Panc1 (cell line): ENCODE data around the gene CABCOCO1.

Source experiments
- CTCF ChIP-seq: fragments of 450-650 bp; IDR thresholded peaks from 2 replicates; pipeline ENCODE4 v1.5.1; 2017; ENCODE audit warnings: mild to moderate bottlenecking
- POLR2AphosphoS5 ChIP-seq: IDR thresholded peaks from 2 replicates; pipeline ENCODE4 v1.6.1; 2012; ENCODE audit warnings: mild to moderate bottlenecking, low read depth, low read length, moderate library complexity

- no peak for TF ChIP-seq CTCF
- no peak for TF ChIP-seq POLR2AphosphoS5
These were observed 112.4 kb downstream of the CABCOCO1 start for GRCh38 chr10:61775111-61775510.
